B cell (primary cell): ENCODE results near the gene TMEM134. TPM values are rescaled to one million over a fixed set of nuclear protein-coding genes. Genes with fewer than 3 reads are reported as not detected.

Source experiments
- ATAC-seq: fragments of 200-7000 bp; cut with Tn5 transposase; one replicate; pipeline ENCODE4 v1.10.0; 2021; ENCODE audit warnings: low read depth, mild to moderate bottlenecking, moderate number of reproducible peaks, moderate library complexity
- CTCF ChIA-PET: fragments of 350-600 bp; sonication (Branson Sonifier 250); formaldehyde crosslinking; loops from one replicate; lab custom pipeline; 2021; ENCODE audit warnings: antibody characterized with exemption, inconsistent platforms; lab: Charles Lee
- POLR2A ChIA-PET: fragments of 350-600 bp; sonication (Branson Sonifier 250); formaldehyde crosslinking; loops from one replicate; lab custom pipeline; 2021; ENCODE audit warnings: antibody characterized with exemption; lab: Charles Lee
- DNase-seq: peaks from one replicate; pipeline ENCODE4 v3.0.0; 2013
- H2AFZ ChIP-seq: 2 replicates; pipeline ENCODE4 v1.6.1; 2012; ENCODE audit warnings: mild to moderate bottlenecking, low read depth, low read length; ENCODE audit not compliant: insufficient read depth, poor library complexity, severe bottlenecking
- H3K27ac ChIP-seq, 2 donors: 1 replicate in 1 of 2; 2 replicates in 1 of 2; pipeline ENCODE4 v1.5.1; 2012 to 2013; ENCODE audit warnings: low read length in 2 of 2, mild to moderate bottlenecking in 2 of 2, moderate library complexity in 1 of 2
- H3K27me3 ChIP-seq, 4 experiments: fragments of 200-600 bp in 1 of 4; sonication (generic) in 1 of 4; replicated peaks in 1 of 4; 1 replicate in 2 of 4; 2 replicates in 2 of 4; pipeline versions ENCODE4 v1.6.1 to v1.7.0; 2013 to 2016; ENCODE audit warnings: low read length in 3 of 4, mild to moderate bottlenecking in 2 of 4, mixed read lengths in 1 of 4, moderate library complexity in 1 of 4; ENCODE audit not compliant: insufficient read depth in 4 of 4, control insufficient read depth in 3 of 4; ENCODE audit errors: control extremely low read depth in 1 of 4
- H3K36me3 ChIP-seq, 2 experiments: replicated peaks in 1 of 2; 1 replicate in 1 of 2; 2 replicates in 1 of 2; pipeline versions ENCODE4 v1.6.1 to v1.7.1; 2013; ENCODE audit warnings: low read length in 1 of 2; ENCODE audit not compliant: insufficient read depth in 2 of 2, control insufficient read depth in 1 of 2; ENCODE audit errors: control extremely low read depth in 1 of 2, extremely low read depth in 1 of 2
- H3K4me1 ChIP-seq, 2 donors: fragments of 200-600 bp in 1 of 2; sonication (generic) in 1 of 2; 1 replicate in 1 of 2; 2 replicates in 1 of 2; pipeline versions ENCODE4 v1.5.1 to v1.6.1; 2013 to 2017; ENCODE audit warnings: low read length in 2 of 2; ENCODE audit not compliant: control insufficient read depth in 2 of 2, insufficient read depth in 2 of 2
- H3K4me2 ChIP-seq: replicated peaks from 2 replicates; pipeline ENCODE3; 2012; ENCODE audit warnings: mild to moderate bottlenecking, low read depth, low read length; ENCODE audit not compliant: poor library complexity, severe bottlenecking
- H3K4me3 ChIP-seq, 5 experiments: fragments of 200-600 bp in 1 of 5; sonication (generic) in 1 of 5; 1 replicate in 3 of 5; 2 replicates in 2 of 5; pipeline versions ENCODE4 v1.5.1 to v1.7.0; 2011 to 2016; ENCODE audit warnings: low read length in 4 of 5, mild to moderate bottlenecking in 4 of 5, low read depth in 2 of 5, control low read depth in 1 of 5, moderate library complexity in 1 of 5; ENCODE audit not compliant: insufficient read depth in 1 of 5; ENCODE audit errors: control extremely low read depth in 1 of 5, extremely low read depth in 1 of 5
- H3K79me2 ChIP-seq: fragments of 200-600 bp; sonication (generic); one replicate; pipeline ENCODE4 v1.6.0; 2016; ENCODE audit warnings: low read length; ENCODE audit not compliant: control insufficient read depth, insufficient read depth
- H3K9ac ChIP-seq: fragments of 200-600 bp; sonication (generic); 2 replicates; pipeline ENCODE4 v1.6.1; 2017; ENCODE audit warnings: mild to moderate bottlenecking, low read length, moderate library complexity
- H3K9me3 ChIP-seq, 3 donors: one replicate each; pipeline versions ENCODE4 v1.6.1 to v1.7.1; 2013; ENCODE audit warnings: low read length in 2 of 3; ENCODE audit not compliant: control insufficient read depth in 2 of 3, insufficient read depth in 1 of 3; ENCODE audit errors: control extremely low read depth in 1 of 3
- H4K20me1 ChIP-seq: 2 replicates; pipeline ENCODE4 v1.6.0; 2012; ENCODE audit warnings: mild to moderate bottlenecking, low read length; ENCODE audit not compliant: insufficient read depth, control insufficient read depth, poor library complexity, severe bottlenecking
- H3K27ac Mint-ChIP-seq: one replicate; pipeline ENCODE4 v1.8.0; 2021; ENCODE audit warnings: mixed read lengths
- H3K27me3 Mint-ChIP-seq: one replicate; pipeline ENCODE4 v1.8.0; 2021; ENCODE audit warnings: mixed read lengths
- H3K4me1 Mint-ChIP-seq: one replicate; pipeline ENCODE4 v1.8.0; 2021; ENCODE audit warnings: mixed read lengths
- H3K4me3 Mint-ChIP-seq: one replicate; pipeline ENCODE4 v1.8.0; 2021; ENCODE audit warnings: mixed read lengths
- H3K9me3 Mint-ChIP-seq: one replicate; pipeline ENCODE4 v1.8.0; 2022; ENCODE audit warnings: mixed read lengths; ENCODE audit not compliant: insufficient read depth
- CTCF ChIP-seq: fragments of 200-600 bp; IDR thresholded peaks from one replicate; pipeline ENCODE4 v1.8.0; 2022; ENCODE audit warnings: antibody characterized with exemption, mild to moderate bottlenecking
- EZH2 ChIP-seq: IDR thresholded peaks from 2 replicates; pipeline ENCODE4 v1.6.1; 2012; ENCODE audit warnings: borderline replicate concordance, low read depth, mild to moderate bottlenecking, moderate library complexity, low read length; ENCODE audit not compliant: insufficient read depth, poor library complexity, severe bottlenecking
- WGBS: methylation state at CpG from one replicate; pipeline ENCODE4 v1.1.5; 2013; ENCODE audit warnings: missing lambda C conversion rate; ENCODE audit not compliant: insufficient coverage; 5-methylcytosine and 5-hydroxymethylcytosine counted together
- intact Hi-C: fragments of 100-400 bp; cut with micrococcal nuclease; formaldehyde crosslinking; loops from one replicate; pipeline ENCODE4 v1.10.0; 2022
- polyA plus RNA-seq: library from polyadenylated mRNA; depleted of rRNA; stranded (reverse); fragments of >200 nt; gene quantifications from 2 replicates; pipeline ENCODE4 v1.2.3, GENCODE V29; 2012
- total RNA-seq, 2 donors: library from RNA; stranded (reverse); fragments of 120-200 nt in 1 of 2; gene quantifications; 1 replicate in 1 of 2; 2 replicates in 1 of 2; pipeline versions ENCODE4 v1.2.3 to v1.2.4, GENCODE V29; 2013 to 2022

TMEM134 gene
- total and polyA plus RNA-seq, 2 donors (not counting 1 experiment from before 2014, with no cell fraction given): 167 to 197 TPM

GRCh38 chr11:67491276-67492068 is 22.4 kb upstream of the TMEM134 start:
- peaks cover 19% of the 10 kb centered on the region for H3K4me1 Mint-ChIP-seq
- no peak overlapping the region for H3K27ac Mint-ChIP-seq
- Histone ChIP-seq H3K79me2 (peaks cover 41% of the 10 kb centered on the region), H3K27me3 (no peaks in the 10 kb centered on the region), H3K9ac (no peak overlapping the region), H3K4me2 (no peak overlapping the region), H3K4me1 (peaks cover 6 to 18% of the 10 kb centered on the region in 2 donors), H3K36me3 (peaks cover 0 to 88% of the 10 kb centered on the region in 2 experiments), H3K27ac (no peak overlapping the region), H3K9me3 (no peaks in the 10 kb centered on the region), H4K20me1 (peaks cover 69% of the 10 kb centered on the region), H3K4me3 (no peak overlapping the region), H2AFZ (no peak overlapping the region)
- H3K9me3 Mint-ChIP-seq: no peaks in the 10 kb centered on the region
- DNase-seq: no peak
- no peak overlapping the region for H3K4me3 Mint-ChIP-seq
- ATAC-seq: no peak
- no peaks in the 10 kb centered on the region for H3K27me3 Mint-ChIP-seq
- ChIA-PET POLR2A (interaction anchor here (0.5 to 1.2 kb wide), 3 partner anchors 9 to 100 kb away, joined by 3 read pairs; partner anchors contain the start of genes AIP and RAD9A), CTCF (no interaction called here)
- 95% methylated on average over 18 of the region's 24 CpGs for WGBS
- TF ChIP-seq CTCF (no peak), EZH2 (no peak)
- intact Hi-C loops: no loop called here

- Histone ChIP-seq H4K20me1 (peaks cover 76% of the 10 kb centered on the region), H3K9ac (no peak overlapping the region), H3K27me3 (no peaks in the 10 kb centered on the region), H2AFZ (no peak overlapping the region), H3K4me2 (no peak overlapping the region), H3K4me3 (no peak overlapping the region), H3K36me3 (peaks cover 0 to 85% of the 10 kb centered on the region in 2 experiments), H3K27ac (no peak overlapping the region), H3K4me1 (peaks cover 14 to 26% of the 10 kb centered on the region in 2 donors), H3K79me2 (peaks cover 49% of the 10 kb centered on the region), H3K9me3 (no peaks in the 10 kb centered on the region)
- no peak for TF ChIP-seq EZH2
- no peak for TF ChIP-seq CTCF
- H3K4me3 Mint-ChIP-seq: no peak overlapping the region
- intact Hi-C loops: no loop called here
- POLR2A ChIA-PET: interaction anchor here (1.1 to 1.2 kb wide), 4 partner anchors 8 to 99 kb away, joined by 3 read pairs; partner anchors contain the start of genes AIP, PPP1CA, RAD9A and TMEM134
- peaks cover 26% of the 10 kb centered on the region for H3K4me1 Mint-ChIP-seq
- H3K9me3 Mint-ChIP-seq: no peaks in the 10 kb centered on the region
- CTCF ChIA-PET: interaction anchor here (1.0 kb wide), 1 partner anchor 90 kb away, joined by 3 read pairs; no protein-coding TSS in a partner anchor
- WGBS: 94% methylated on average over 15 of the region's 15 CpGs
- DNase-seq (no peak), ATAC-seq (no peak)
- H3K27ac Mint-ChIP-seq: no peak overlapping the region
- H3K27me3 Mint-ChIP-seq: no peaks in the 10 kb centered on the region
Measured at GRCh38 chr11:67490727-67491065, 21.6 kb upstream of the TMEM134 start.
